Erythroblast (primary cell): ENCODE data around the gene MAN2A2.

Experiments used
- GATA1 ChIP-seq: IDR thresholded peaks from 2 replicates; pipeline ENCODE4 v1.6.1; 2011; ENCODE audit warnings: low read depth, mild to moderate bottlenecking, control low read depth, low read length, moderate library complexity
- POLR2A ChIP-seq: IDR thresholded peaks from 2 replicates; pipeline ENCODE4 v1.6.1; 2011; ENCODE audit warnings: mild to moderate bottlenecking, low read length

GRCh38 chr15:90942354-90943120 lies 39.4 kb downstream of the MAN2A2 start:
- no peak for TF ChIP-seq POLR2A
- no peak for TF ChIP-seq GATA1
